ENCODE results near the gene SLC10A2.
"Not testable (repeated sequence)": the region's sequence is repeated elsewhere in the genome, so short reads cannot be mapped to it uniquely, and the experiment has no call there.

SLC10A2 gene, protein sequence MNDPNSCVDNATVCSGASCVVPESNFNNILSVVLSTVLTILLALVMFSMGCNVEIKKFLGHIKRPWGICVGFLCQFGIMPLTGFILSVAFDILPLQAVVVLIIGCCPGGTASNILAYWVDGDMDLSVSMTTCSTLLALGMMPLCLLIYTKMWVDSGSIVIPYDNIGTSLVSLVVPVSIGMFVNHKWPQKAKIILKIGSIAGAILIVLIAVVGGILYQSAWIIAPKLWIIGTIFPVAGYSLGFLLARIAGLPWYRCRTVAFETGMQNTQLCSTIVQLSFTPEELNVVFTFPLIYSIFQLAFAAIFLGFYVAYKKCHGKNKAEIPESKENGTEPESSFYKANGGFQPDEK

DNA sequence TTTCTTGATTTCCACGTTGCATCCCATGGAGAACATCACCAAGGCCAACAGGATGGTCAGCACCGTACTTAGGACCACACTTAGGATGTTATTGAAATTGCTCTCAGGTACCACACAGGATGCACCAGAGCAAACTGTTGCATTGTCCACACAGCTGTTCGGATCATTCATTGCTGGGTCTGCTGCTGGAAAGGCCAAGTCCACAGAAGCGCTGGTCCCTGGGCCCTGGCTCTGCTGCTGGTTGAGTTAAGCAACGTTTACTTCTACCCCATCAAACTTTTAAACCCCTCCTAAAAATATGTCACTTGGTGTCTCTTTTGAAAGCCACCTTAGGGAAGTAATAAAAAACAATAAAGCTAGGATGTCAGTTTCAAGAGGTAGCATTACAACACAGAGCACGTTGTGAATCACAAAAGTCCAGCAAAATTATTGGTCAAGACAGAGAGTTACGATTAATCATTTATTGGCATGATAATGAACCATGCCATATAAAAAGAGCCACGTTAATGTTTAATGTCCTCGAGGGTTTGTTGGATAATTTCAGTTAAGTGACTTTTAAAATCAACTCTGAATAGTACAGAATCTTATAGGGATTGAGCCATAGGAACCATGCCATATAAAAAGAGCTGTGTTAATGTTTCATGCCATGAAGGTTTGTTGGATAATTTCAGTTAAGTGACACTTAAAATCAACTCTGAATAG lies at the start of gene SLC10A2:
SLC10A2 (minus strand) TSS at position 339 of the 702 bp plus-strand sequence; CDS start at position 171, 168 bp downstream.
- DNase-seq (ENCODE audit: low read depth in 2 of 2): no peak
- no peak within 1 kb of the TSS for H3K4me3 ChIP-seq (replicated peaks in 1 of 2; ENCODE audit: low read depth in 2 of 2, low read length in 2 of 2)
- TF ChIP-seq, protein P1, sequence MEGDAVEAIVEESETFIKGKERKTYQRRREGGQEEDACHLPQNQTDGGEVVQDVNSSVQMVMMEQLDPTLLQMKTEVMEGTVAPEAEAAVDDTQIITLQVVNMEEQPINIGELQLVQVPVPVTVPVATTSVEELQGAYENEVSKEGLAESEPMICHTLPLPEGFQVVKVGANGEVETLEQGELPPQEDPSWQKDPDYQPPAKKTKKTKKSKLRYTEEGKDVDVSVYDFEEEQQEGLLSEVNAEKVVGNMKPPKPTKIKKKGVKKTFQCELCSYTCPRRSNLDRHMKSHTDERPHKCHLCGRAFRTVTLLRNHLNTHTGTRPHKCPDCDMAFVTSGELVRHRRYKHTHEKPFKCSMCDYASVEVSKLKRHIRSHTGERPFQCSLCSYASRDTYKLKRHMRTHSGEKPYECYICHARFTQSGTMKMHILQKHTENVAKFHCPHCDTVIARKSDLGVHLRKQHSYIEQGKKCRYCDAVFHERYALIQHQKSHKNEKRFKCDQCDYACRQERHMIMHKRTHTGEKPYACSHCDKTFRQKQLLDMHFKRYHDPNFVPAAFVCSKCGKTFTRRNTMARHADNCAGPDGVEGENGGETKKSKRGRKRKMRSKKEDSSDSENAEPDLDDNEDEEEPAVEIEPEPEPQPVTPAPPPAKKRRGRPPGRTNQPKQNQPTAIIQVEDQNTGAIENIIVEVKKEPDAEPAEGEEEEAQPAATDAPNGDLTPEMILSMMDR (IDR thresholded peaks at IDR 0.05; ENCODE audit: low read depth, low read length): no peak

DNA sequence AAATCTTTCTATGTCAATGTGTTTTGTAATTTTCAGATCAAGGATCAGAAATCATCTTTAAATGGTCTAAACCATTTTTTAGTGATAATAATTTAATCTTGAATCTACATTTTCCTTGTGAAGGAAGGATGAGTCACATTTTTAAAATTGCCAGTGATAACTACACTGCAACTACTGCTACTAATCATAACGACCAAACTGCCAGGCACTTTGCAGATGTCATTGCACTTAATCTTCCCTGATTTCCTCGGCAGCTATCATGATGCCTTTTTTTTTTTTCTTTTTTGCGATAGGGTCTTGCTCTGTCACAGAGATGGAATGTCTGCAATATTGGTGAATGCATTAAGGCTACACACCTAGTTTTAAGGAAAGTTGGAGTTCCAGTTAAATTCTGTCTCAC lies 41.4 kb upstream of the SLC10A2 start:
- DNase-seq (ENCODE audit: low read depth in 2 of 2): no peak
- H3K4me3 ChIP-seq (replicated peaks in 1 of 2; ENCODE audit: low read depth in 2 of 2, low read length in 2 of 2): no peak overlapping the region
- TF ChIP-seq, protein P1 (IDR thresholded peaks at IDR 0.05; ENCODE audit: low read depth, low read length): no peak

DNA sequence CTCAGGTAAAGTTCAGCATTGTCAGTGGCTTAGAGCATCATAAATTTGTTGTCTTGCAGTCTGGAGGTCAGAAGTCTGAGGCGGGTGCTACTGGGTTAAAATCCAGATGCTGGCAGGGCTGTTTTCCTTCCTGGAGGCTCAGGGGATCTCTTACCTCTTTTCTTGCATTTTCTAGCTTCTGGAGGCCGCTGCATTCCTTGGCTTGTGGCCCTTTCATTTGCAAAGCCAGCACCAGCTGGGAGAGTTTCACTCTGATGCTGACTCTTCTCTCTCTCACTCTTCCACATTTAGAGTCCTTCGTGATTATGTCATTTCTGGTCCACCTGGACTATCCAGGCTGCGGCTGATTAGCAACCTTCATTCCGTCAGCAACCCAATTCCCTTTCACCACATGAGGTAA lies 38.1 kb upstream of the SLC10A2 start:
- TF ChIP-seq, protein P1 (IDR thresholded peaks at IDR 0.05; ENCODE audit: low read depth, low read length): no peak
- no peak overlapping the region for H3K4me3 ChIP-seq (replicated peaks in 1 of 2; ENCODE audit: low read depth in 2 of 2, low read length in 2 of 2)
- peak in 1 of 2 donors; percentile 0 for DNase-seq (ENCODE audit: low read depth in 2 of 2)

DNA sequence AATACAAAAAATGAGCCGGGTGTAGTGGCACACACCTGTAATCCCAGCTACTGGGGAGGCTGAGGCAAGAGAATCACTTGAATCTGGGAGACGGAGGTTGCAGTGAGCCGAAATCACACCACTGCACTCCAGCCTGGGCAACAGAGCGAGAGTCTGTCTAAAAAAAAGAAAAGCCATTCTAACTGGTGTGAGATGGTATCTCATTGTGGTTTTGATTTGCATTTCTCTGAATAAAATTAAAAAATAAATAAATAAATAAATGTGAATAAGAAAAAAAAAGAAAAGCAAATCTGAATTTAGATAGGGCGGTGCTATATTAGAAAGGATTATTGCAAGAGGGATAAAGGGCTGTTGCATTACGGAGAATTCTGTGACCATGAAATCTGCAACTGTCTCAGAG lies 37.2 kb upstream of the SLC10A2 start:
- H3K4me3 ChIP-seq (replicated peaks in 1 of 2; ENCODE audit: low read depth in 2 of 2, low read length in 2 of 2): not testable (repeated sequence)
- DNase-seq (ENCODE audit: low read depth in 2 of 2): peak in 1 of 2 donors; percentile 1

DNA sequence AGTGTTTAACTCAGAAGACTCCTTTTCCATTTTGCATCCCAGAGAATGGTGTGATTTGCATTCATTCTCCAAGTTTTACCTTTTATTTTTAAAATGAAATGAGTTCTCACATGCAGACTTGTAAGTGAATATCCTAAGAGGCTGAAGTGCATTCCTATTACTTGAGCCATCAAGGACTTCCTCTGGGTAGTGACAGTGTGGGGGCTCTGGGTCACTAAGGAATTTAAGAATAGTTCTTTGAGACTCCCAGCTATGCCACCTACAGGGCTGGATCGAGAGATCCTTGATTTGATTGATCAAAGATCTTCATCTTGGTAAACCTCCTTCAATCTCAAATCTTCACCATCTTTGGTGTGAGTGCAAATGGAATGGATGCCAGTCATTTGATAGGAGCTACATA lies 36.3 kb upstream of the SLC10A2 start:
- DNase-seq (ENCODE audit: low read depth in 2 of 2): no peak
- H3K4me3 ChIP-seq (replicated peaks in 1 of 2; ENCODE audit: low read depth in 2 of 2, low read length in 2 of 2): no peak overlapping the region
- TF ChIP-seq, protein P1 (IDR thresholded peaks at IDR 0.05; ENCODE audit: low read depth, low read length): no peak

DNA sequence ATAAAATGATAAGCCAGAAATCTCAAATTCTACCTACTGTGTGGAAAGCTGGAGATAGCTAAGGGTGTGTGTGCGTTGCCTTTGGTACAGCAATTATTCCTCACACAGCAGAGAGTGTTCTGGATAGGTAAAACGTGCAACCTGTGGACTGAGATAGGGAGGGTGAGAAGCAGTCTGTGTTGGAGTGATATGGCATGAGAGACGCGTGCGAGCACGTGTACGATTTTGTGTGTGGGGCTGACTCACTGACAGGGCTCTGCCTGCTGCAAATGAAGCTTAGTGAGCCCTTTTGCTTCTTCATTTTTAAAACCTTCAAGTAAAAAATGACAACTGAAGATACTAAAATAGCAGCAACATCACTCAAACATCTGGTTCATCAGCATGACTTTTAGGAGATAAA lies 35.7 kb upstream of the SLC10A2 start:
- no peak for DNase-seq (ENCODE audit: low read depth in 2 of 2)
- no peak overlapping the region for H3K4me3 ChIP-seq (replicated peaks in 1 of 2; ENCODE audit: low read depth in 2 of 2, low read length in 2 of 2)
- TF ChIP-seq, protein P1 (IDR thresholded peaks at IDR 0.05; ENCODE audit: low read depth, low read length): no peak

DNA sequence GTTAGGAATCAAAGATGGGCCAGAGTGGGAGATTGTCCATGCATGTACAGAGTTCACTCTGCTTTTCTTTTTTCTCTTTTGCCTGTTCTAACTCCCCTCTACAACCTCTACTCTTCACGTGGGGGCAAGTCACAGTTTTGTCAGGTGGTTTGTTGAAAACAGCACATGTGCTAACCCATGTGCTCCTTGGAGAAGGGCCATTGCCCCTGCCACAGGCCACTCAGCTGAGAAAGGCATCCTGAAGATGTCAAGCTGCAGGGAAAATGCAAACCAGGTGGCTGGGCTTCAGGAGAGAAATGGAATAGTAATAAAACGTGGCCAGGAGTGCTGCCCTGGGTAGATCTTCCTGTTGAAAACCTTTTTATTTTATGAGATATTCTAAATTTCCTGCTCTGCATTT lies 35.3 kb upstream of the SLC10A2 start:
- no peak overlapping the region for H3K4me3 ChIP-seq (replicated peaks in 1 of 2; ENCODE audit: low read depth in 2 of 2, low read length in 2 of 2)
- TF ChIP-seq, protein P1 (IDR thresholded peaks at IDR 0.05; ENCODE audit: low read depth, low read length): no peak
- DNase-seq (ENCODE audit: low read depth in 2 of 2): no peak

Measured in cardiac fibroblast (primary cell).